AG20443 (cell line): ENCODE results near the gene ZFHX3.

Experiments
- DNase-seq: peaks from one replicate; pipeline ENCODE4 v3.0.0; 2012; ENCODE audit warnings: low spot score, mixed read lengths

Gene ZFHX3

GRCh38 chr16:72793017-72793416 lies 254.9 kb downstream of the ZFHX3 start:
- no peak for DNase-seq

- DNase-seq = no peak
Measured at GRCh38 chr16:72791786-72792185, 256.1 kb downstream of the ZFHX3 start.

- no peak for DNase-seq
Measured at GRCh38 chr16:72789921-72790320, 258.0 kb downstream of the ZFHX3 start.

GRCh38 chr16:72789465-72789864 lies 258.5 kb downstream of the ZFHX3 start:
- DNase-seq = no peak

- no peak for DNase-seq
Measured at GRCh38 chr16:72788269-72788809, 259.6 kb downstream of the ZFHX3 start.

GRCh38 chr16:72787514-72788268 lies 260.2 kb downstream of the ZFHX3 start:
- peak; percentile 95 for DNase-seq

GRCh38 chr16:72787130-72787513 lies 260.8 kb downstream of the ZFHX3 start:
- DNase-seq = no peak

GRCh38 chr16:72786606-72787005 lies 261.3 kb downstream of the ZFHX3 start:
- no peak for DNase-seq

GRCh38 chr16:72785886-72786285 lies 262.0 kb downstream of the ZFHX3 start:
- no peak for DNase-seq

- DNase-seq = no peak
Measured at GRCh38 chr16:72785171-72785570, 262.8 kb downstream of the ZFHX3 start.

- no peak for DNase-seq
Measured at GRCh38 chr16:72783716-72784318, 264.1 kb downstream of the ZFHX3 start.

GRCh38 chr16:72769876-72770275 lies 278.1 kb downstream of the ZFHX3 start:
- DNase-seq = no peak

GRCh38 chr16:72768591-72768990 lies 279.3 kb downstream of the ZFHX3 start:
- no peak for DNase-seq

GRCh38 chr16:72766506-72766905 lies 281.4 kb downstream of the ZFHX3 start:
- DNase-seq = no peak

- no peak for DNase-seq
Measured at GRCh38 chr16:72764015-72764654, 283.8 kb downstream of the ZFHX3 start.

GRCh38 chr16:72760581-72760980 lies 287.3 kb downstream of the ZFHX3 start:
- no peak for DNase-seq

GRCh38 chr16:72753881-72754280 lies 294.0 kb downstream of the ZFHX3 start:
- DNase-seq = no peak

GRCh38 chr16:72752004-72752695 lies 295.8 kb downstream of the ZFHX3 start:
- DNase-seq = no peak

- no peak for DNase-seq
Measured at GRCh38 chr16:72751076-72751475, 296.9 kb downstream of the ZFHX3 start.

GRCh38 chr16:72749091-72749490 lies 298.8 kb downstream of the ZFHX3 start:
- no peak for DNase-seq

GRCh38 chr16:72744076-72744793 lies 303.7 kb downstream of the ZFHX3 start:
- no peak for DNase-seq
